HepG2 (cell line): ENCODE measurements around the gene STX1B. TPM values are rescaled to one million over a fixed set of nuclear protein-coding genes. Genes with fewer than 3 reads are reported as not detected.

Experiments
- DPF2 ChIP-seq: sonication (generic); formaldehyde crosslinking; IDR thresholded peaks from 2 replicates; pipeline ENCODE4 v1.4.0; 2020; ENCODE audit warnings: mild to moderate bottlenecking, low read depth, missing genetic modification reagents, borderline replicate concordance
- GFI1 ChIP-seq: sonication (generic); formaldehyde crosslinking; IDR thresholded peaks from 2 replicates; pipeline ENCODE4 v1.5.0; 2020; ENCODE audit warnings: missing genetic modification reagents, mild to moderate bottlenecking, borderline replicate concordance
- HMG20A ChIP-seq: IDR thresholded peaks from 2 replicates; pipeline ENCODE4 v1.6.1; 2016; ENCODE audit warnings: borderline replicate concordance
- KLF16 ChIP-seq, 2 experiments: sonication (generic) in 1 of 2; formaldehyde crosslinking in 1 of 2; IDR thresholded peaks; 2 replicates each; pipeline versions ENCODE4 v1.6.1 to v1.8.0; 2016 to 2023; ENCODE audit warnings: missing genetic modification reagents in 2 of 2, missing compliant biosample characterization in 1 of 2
- NONO ChIP-seq, 2 experiments: fragments of 450-650 bp in 1 of 2; sonication (generic) in 1 of 2; formaldehyde crosslinking in 1 of 2; IDR thresholded peaks in 1 of 2; conservative IDR thresholded peaks in 1 of 2; 2 replicates each; pipeline versions ENCODE4 v1.6.1 to v1.8.0; 2017 to 2022; ENCODE audit warnings: mild to moderate bottlenecking in 1 of 2, missing genetic modification reagents in 1 of 2, moderate library complexity in 1 of 2
- SETDB1 ChIP-seq: sonication (generic); formaldehyde crosslinking; IDR thresholded peaks from 2 replicates; pipeline ENCODE4 v1.5.1; 2020; ENCODE audit warnings: missing genetic modification reagents, mild to moderate bottlenecking, borderline replicate concordance
- TBX2 ChIP-seq: sonication (generic); formaldehyde crosslinking; IDR thresholded peaks from 2 replicates; pipeline ENCODE4 v1.5.0; 2020; ENCODE audit warnings: missing genetic modification reagents, mild to moderate bottlenecking, borderline replicate concordance
- TFDP2 ChIP-seq: sonication (generic); formaldehyde crosslinking; IDR thresholded peaks from 2 replicates; pipeline ENCODE4 v1.4.0; 2020; ENCODE audit warnings: missing genetic modification reagents
- TFE3 ChIP-seq: IDR thresholded peaks from 2 replicates; pipeline ENCODE4 v1.6.1; 2016
- XRCC5 ChIP-seq: fragments of 200-400 bp; formaldehyde crosslinking; optimal IDR thresholded peaks from 2 replicates; pipeline ENCODE3; 2017; ENCODE audit warnings: mild to moderate bottlenecking, low read length
- YY1 ChIP-seq: IDR thresholded peaks from 2 replicates; pipeline ENCODE4 v1.6.1; 2011; ENCODE audit warnings: low read length, low read depth, moderate library complexity, mild to moderate bottlenecking; ENCODE audit not compliant: insufficient read depth, insufficient replicate concordance
- ZBTB21 ChIP-seq: sonication (generic); formaldehyde crosslinking; IDR thresholded peaks from 2 replicates; pipeline ENCODE4 v1.4.0; 2020; ENCODE audit warnings: missing genetic modification reagents
- ZFX ChIP-seq: sonication (generic); formaldehyde crosslinking; IDR thresholded peaks from 2 replicates; pipeline ENCODE4 v1.4.0; 2020; ENCODE audit warnings: mild to moderate bottlenecking, low read depth, missing genetic modification reagents, moderate library complexity
- ZNF142 ChIP-seq: sonication (generic); formaldehyde crosslinking; IDR thresholded peaks from 2 replicates; pipeline ENCODE4 v1.4.0; 2020; ENCODE audit warnings: missing genetic modification reagents
- ZNF432 ChIP-seq: sonication (generic); formaldehyde crosslinking; IDR thresholded peaks from 2 replicates; pipeline ENCODE4 v1.5.0; 2020; ENCODE audit warnings: missing genetic modification reagents, mild to moderate bottlenecking, borderline replicate concordance
- ZNF512 ChIP-seq: sonication (generic); formaldehyde crosslinking; IDR thresholded peaks from 2 replicates; pipeline ENCODE4 v1.4.0; 2020; ENCODE audit warnings: mild to moderate bottlenecking, missing genetic modification reagents
- ZNF563 ChIP-seq: sonication (generic); formaldehyde crosslinking; IDR thresholded peaks from 2 replicates; pipeline ENCODE4 v1.8.0; 2022; ENCODE audit warnings: mild to moderate bottlenecking, moderate library complexity, missing genetic modification reagents
- polyA plus RNA-seq, 8 experiments: library from polyadenylated mRNA; depleted of rRNA in 3 of 8; stranded (reverse) in 7 of 8; unstranded in 1 of 8; fragments of >200 nt; fragmentation: Illumina TruSeq in 4 of 8; extraction: Trizol in 4 of 8; gene quantifications; 2 replicates each; pipeline versions ENCODE4 v1.2.1 to v1.2.3, GENCODE V29; 2011 to 2016; ENCODE audit warnings: low read depth in 4 of 8, missing spikeins in 1 of 8, mixed read lengths in 1 of 8; ENCODE audit not compliant: insufficient read depth in 1 of 8
- total RNA-seq, 5 experiments: library from RNA; depleted of rRNA; stranded (reverse); fragments of >200 nt; fragmentation: Illumina TruSeq; extraction: Trizol; gene quantifications; 2 replicates each; pipeline ENCODE4 v1.2.3, GENCODE V29; 2016; ENCODE audit warnings: low read depth in 1 of 5

The STX1B gene
- total and polyA plus RNA-seq, 2 of the 13 experiments (the other 11 are each of a cell fraction or from before 2014, with no cell fraction given): 2.1 to 3.0 TPM

- TF ChIP-seq XRCC5: peak; percentile 37
- TF ChIP-seq ZFX (CRISPR knock-in tag): no peak
- TF ChIP-seq NONO (IDR thresholded peaks at IDR 0.05): no peak
- TF ChIP-seq NONO (CRISPR knock-in tag; conservative IDR thresholded peaks at IDR 0.05): no peak; the same call in 1 of the 2 replicates
- TF ChIP-seq ZNF432 (CRISPR knock-in tag): no peak
- no peak for TF ChIP-seq GFI1
- peak; percentile 58 for TF ChIP-seq YY1
- TF ChIP-seq ZNF142 (CRISPR knock-in tag): no peak
- TF ChIP-seq SETDB1 (CRISPR knock-in tag): no peak
- TF ChIP-seq HMG20A (CRISPR knock-in tag): peak; percentile 17
- TF ChIP-seq TFE3 (CRISPR knock-in tag): no peak
- no peak for TF ChIP-seq KLF16 (CRISPR knock-in tag; IDR thresholded peaks at IDR 0.05)
- TF ChIP-seq ZNF563: peak; percentile 50; the same call in 1 of the 2 replicates
- peak; percentile 30 for TF ChIP-seq TFDP2 (CRISPR knock-in tag)
- no peak for TF ChIP-seq ZBTB21 (CRISPR knock-in tag)
- TF ChIP-seq ZNF512 (CRISPR knock-in tag): no peak
- peak; percentile 45; the same call in 1 of the 2 replicates for TF ChIP-seq DPF2 (CRISPR knock-in tag)
- peak; percentile 66 for TF ChIP-seq TBX2
These were observed 53.6 kb downstream of the STX1B start (continued) for GRCh38 chr16:30956601-30957455.
